ENCODE data around the gene TEX48. TPM values are rescaled to one million over a fixed set of nuclear protein-coding genes. Genes with fewer than 3 reads are reported as not detected.

TEX48 gene
- total and polyA plus RNA-seq, 11 donors: not detected

DNA sequence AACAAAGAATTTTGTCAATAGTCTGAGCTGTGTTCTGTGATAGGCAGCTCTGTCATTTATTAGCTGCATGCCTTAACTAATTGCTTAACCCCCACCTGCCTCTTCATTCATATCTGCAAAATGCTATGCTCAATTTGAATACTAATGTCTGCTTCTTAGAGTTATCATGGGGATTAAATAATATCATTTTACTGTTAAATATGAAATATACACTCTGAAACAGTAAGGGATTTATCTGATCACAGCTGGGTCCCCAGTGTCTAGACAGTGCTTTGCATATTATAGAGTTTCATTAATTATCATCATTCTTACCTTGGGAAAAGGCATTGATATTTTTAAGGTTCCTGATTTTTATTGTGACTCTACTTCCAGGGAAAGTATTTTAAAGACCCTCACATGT, 12.0 kb downstream of the TEX48 start:
- intact Hi-C loops (cut with DNase I): loop anchor here in 3 of 10 donors (5.0 to 10.0 kb wide), 3 partner anchors 342 to 355 kb away; no protein-coding TSS in a partner anchor
- Histone ChIP-seq H3K27me3 (peaks cover 0 to 12% (median 0%) of the 10 kb centered on the region in 9 donors), H3K36me3 (no peaks in the 10 kb centered on the region), H3K27ac (no peak overlapping the region), H3K4me1 (no peaks in the 10 kb centered on the region), H3K4me3 (no peak overlapping the region), H3K9me3 (no peaks in the 10 kb centered on the region)
- no peak for ATAC-seq
- no peak for DNase-seq
- TF ChIP-seq POLR2A (IDR thresholded peaks at IDR 0.05) (no peak), CTCF (IDR thresholded peaks at IDR 0.05) (no peak)

DNA sequence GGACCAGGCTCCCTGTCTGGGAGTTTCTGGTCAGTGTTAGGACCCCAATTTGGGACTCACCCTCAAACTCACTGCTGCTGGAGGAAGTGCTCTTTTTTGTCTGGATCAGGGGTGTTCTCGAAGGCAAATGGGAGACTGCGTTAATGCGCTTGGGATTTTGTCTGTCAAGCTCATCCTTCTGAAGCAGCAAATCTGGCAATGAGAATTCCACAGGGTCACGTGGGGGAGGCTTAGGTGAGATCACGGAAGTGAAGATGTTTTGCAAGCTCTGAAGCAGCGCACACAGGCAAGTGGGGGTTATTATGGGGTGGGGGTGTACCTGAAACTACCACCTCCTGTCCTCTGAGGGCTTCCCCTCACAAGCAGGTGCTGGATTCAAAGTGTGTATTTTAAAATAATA, 13.8 kb downstream of the TEX48 start:
- Histone ChIP-seq H3K4me3 (no peak overlapping the region), H3K27ac (no peak overlapping the region), H3K4me1 (no peaks in the 10 kb centered on the region), H3K36me3 (no peaks in the 10 kb centered on the region), H3K27me3 (peaks cover 0 to 14% (median 0%) of the 10 kb centered on the region in 9 donors), H3K9me3 (no peaks in the 10 kb centered on the region)
- no peak for DNase-seq
- no peak for ATAC-seq
- TF ChIP-seq CTCF (IDR thresholded peaks at IDR 0.05) (no peak), POLR2A (IDR thresholded peaks at IDR 0.05) (no peak)
- WGBS, 4 donors: 46 to 61% (median 59%) methylated on average over 6 of the region's 6 CpGs
- intact Hi-C loops (cut with DNase I): loop anchor here in 3 of 10 donors (5.0 to 10.0 kb wide), 3 partner anchors 344 to 357 kb away; no protein-coding TSS in a partner anchor

GRCh38 chr9:114666851-114667250, 15.1 kb downstream of the TEX48 start:
- intact Hi-C loops (cut with DNase I): loop anchor here in 3 of 10 donors (5.0 to 10.0 kb wide), 3 partner anchors 345 to 358 kb away; no protein-coding TSS in a partner anchor
- Histone ChIP-seq H3K4me1 (no peaks in the 10 kb centered on the region), H3K27me3 (peaks cover 0 to 24% (median 8%) of the 10 kb centered on the region in 9 donors), H3K27ac (no peak overlapping the region), H3K36me3 (no peaks in the 10 kb centered on the region), H3K4me3 (no peak overlapping the region), H3K9me3 (no peaks in the 10 kb centered on the region)
- ATAC-seq (no peak), DNase-seq (no peak)
- 36 to 56% (median 42%) methylated on average over 4 of the region's 4 CpGs for WGBS, 4 donors
- TF ChIP-seq POLR2A (IDR thresholded peaks at IDR 0.05) (no peak), CTCF (IDR thresholded peaks at IDR 0.05) (no peak)

DNA sequence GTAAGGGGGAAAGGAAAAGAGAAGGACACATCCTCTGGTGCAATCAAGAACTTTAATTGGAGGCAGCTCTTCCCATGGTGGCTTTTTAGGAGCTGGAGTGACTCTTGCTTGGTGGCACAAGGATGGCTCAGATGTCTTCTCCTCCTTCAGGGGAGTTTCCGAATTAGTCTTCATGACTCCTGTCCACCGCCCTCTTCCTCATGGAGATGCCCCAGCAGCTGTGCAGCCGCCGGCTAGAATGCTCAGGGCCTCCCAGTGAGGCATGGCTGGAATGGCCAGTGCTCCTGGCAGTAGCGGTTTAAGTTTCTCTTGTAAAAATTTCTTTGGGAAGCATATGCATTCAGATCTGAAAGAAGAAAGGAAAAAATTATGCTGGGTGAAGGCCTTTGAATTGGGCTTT, 15.6 kb downstream of the TEX48 start:
- TF ChIP-seq CTCF (IDR thresholded peaks at IDR 0.05): no peak
- TF ChIP-seq POLR2A (IDR thresholded peaks at IDR 0.05): no peak
- 92 to 96% (median 93%) methylated on average over 5 of the region's 5 CpGs for WGBS, 4 donors
- ATAC-seq: no peak
- Histone ChIP-seq H3K4me3 (no peak overlapping the region), H3K27ac (no peak overlapping the region), H3K9me3 (no peaks in the 10 kb centered on the region), H3K36me3 (no peaks in the 10 kb centered on the region), H3K27me3 (peaks cover 0 to 24% (median 6%) of the 10 kb centered on the region in 9 donors), H3K4me1 (no peaks in the 10 kb centered on the region)
- intact Hi-C loops (cut with DNase I): loop anchor here in 3 of 10 donors (5.0 to 10.0 kb wide), 3 partner anchors 346 to 358 kb away; no protein-coding TSS in a partner anchor
- no peak for DNase-seq
